ENCODE results near the gene NAA35.

DNA sequence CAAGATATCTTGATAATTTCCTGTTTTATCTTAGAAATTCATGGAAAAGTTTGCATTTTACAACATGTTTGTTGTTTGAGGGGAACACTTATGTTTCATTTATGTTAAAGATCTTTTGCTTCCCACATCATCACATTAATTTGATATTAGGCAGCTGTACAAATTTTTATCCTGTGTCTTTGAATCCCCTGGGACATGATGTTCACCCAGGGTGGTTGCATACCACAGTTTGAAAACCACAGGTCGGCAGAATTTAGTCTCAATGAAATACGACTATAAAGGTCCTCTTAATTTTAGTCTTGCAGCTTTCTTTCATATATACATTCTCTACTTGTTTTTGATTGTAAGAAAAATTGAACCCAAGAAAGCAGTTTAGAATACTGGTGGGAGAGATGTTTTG, 3.7 kb downstream of the NAA35 start:
- TF ChIP-seq, protein P1, sequence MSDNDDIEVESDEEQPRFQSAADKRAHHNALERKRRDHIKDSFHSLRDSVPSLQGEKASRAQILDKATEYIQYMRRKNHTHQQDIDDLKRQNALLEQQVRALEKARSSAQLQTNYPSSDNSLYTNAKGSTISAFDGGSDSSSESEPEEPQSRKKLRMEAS (IDR thresholded peaks at IDR 0.05), result no peak
- TF ChIP-seq, protein P2, sequence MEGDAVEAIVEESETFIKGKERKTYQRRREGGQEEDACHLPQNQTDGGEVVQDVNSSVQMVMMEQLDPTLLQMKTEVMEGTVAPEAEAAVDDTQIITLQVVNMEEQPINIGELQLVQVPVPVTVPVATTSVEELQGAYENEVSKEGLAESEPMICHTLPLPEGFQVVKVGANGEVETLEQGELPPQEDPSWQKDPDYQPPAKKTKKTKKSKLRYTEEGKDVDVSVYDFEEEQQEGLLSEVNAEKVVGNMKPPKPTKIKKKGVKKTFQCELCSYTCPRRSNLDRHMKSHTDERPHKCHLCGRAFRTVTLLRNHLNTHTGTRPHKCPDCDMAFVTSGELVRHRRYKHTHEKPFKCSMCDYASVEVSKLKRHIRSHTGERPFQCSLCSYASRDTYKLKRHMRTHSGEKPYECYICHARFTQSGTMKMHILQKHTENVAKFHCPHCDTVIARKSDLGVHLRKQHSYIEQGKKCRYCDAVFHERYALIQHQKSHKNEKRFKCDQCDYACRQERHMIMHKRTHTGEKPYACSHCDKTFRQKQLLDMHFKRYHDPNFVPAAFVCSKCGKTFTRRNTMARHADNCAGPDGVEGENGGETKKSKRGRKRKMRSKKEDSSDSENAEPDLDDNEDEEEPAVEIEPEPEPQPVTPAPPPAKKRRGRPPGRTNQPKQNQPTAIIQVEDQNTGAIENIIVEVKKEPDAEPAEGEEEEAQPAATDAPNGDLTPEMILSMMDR (IDR thresholded peaks at IDR 0.05), result no peak
